ENCODE results near the gene CAMSAP1.

- no peak for TF ChIP-seq YY1 (IDR thresholded peaks at IDR 0.05; ENCODE audit: insufficient read depth, insufficient read length)
- no peak for TF ChIP-seq ZNF274 (IDR thresholded peaks at IDR 0.05; ENCODE audit: low read depth, low read length)
Measured at GRCh38 chr9:135891027-135891631, 16.2 kb downstream of the CAMSAP1 start.
